ENCODE data around the gene CD8A.
A peak's percentile ranks its signal among the peaks of the same experiment; 100 is the strongest.

CD8A gene

GRCh38 chr2:86818114-86818801 lies 27.5 kb upstream of the CD8A start:
- no CpG with 5 or more reads among the region's 4 CpGs for WGBS (ENCODE audit: extremely low coverage, insufficient coverage, insufficient read length)

GRCh38 chr2:86815611-86816010 lies 24.9 kb upstream of the CD8A start:
- H3K4me2 ChIP-seq (ENCODE audit: low read length): no peak overlapping the region
- no peak overlapping the region for H2BK12ac ChIP-seq (ENCODE audit: low read length)
- no CpG with 5 or more reads among the region's 1 CpG for WGBS (ENCODE audit: extremely low coverage, insufficient coverage, insufficient read length)
- H3K4ac ChIP-seq (ENCODE audit: low read depth, low read length): no peak overlapping the region
- no peak overlapping the region for H3K14ac ChIP-seq (ENCODE audit: low read length)
- H3K27me3 ChIP-seq (ENCODE audit: insufficient read depth, low read length): no peaks in the 10 kb centered on the region
- no peak overlapping the region for H2BK120ac ChIP-seq (ENCODE audit: insufficient read depth, low read length, poor library complexity)
- H2AK5ac ChIP-seq (ENCODE audit: low read length): no peak overlapping the region
- DNase-seq: no peak
- H3K9me3 ChIP-seq (ENCODE audit: insufficient read depth, low read depth, low read length): no peaks in the 10 kb centered on the region
- no peak overlapping the region for H3K9ac ChIP-seq (ENCODE audit: low read length)
- no peaks in the 10 kb centered on the region for H3K79me1 ChIP-seq (ENCODE audit: low read length)
- no peaks in the 10 kb centered on the region for H3K79me2 ChIP-seq (ENCODE audit: control insufficient read depth, insufficient read depth, low read length, poor library complexity)
- H3K27ac ChIP-seq (ENCODE audit: low read depth, low read length): no peak overlapping the region
- no peak overlapping the region for H3K18ac ChIP-seq (ENCODE audit: low read length)
- no peaks in the 10 kb centered on the region for H3K36me3 ChIP-seq (ENCODE audit: control insufficient read depth in 1 of 2, insufficient read depth in 2 of 2, low read length in 2 of 2)
- H4K91ac ChIP-seq (ENCODE audit: low read depth, low read length): no peak overlapping the region
- H2AFZ ChIP-seq (ENCODE audit: insufficient read depth, low read length, poor library complexity): no peak overlapping the region
- H3K4me1 ChIP-seq (ENCODE audit: control insufficient read depth in 1 of 2, insufficient read depth in 2 of 2, low read length in 2 of 2): no peaks in the 10 kb centered on the region
- H3K23ac ChIP-seq (ENCODE audit: low read length): no peak overlapping the region
- no peak overlapping the region for H3K4me3 ChIP-seq (ENCODE audit: low read depth, low read length)
- no peak overlapping the region for H4K8ac ChIP-seq (ENCODE audit: low read depth, low read length)
- no peak overlapping the region for H4K12ac ChIP-seq (ENCODE audit: low read depth, low read length)
- H2BK5ac ChIP-seq (ENCODE audit: low read depth, low read length, poor library complexity): no peak overlapping the region

More at GRCh38 chr2:86818114-86818801, 27.5 kb upstream of the CD8A start:
- Histone ChIP-seq H4K12ac (ENCODE audit: low read depth, low read length) (no peak overlapping the region), H3K23ac (ENCODE audit: low read length) (no peak overlapping the region), H3K4me2 (ENCODE audit: low read length) (no peak overlapping the region), H3K36me3 (ENCODE audit: control insufficient read depth in 1 of 2, insufficient read depth in 2 of 2, low read length in 2 of 2) (no peaks in the 10 kb centered on the region), H2AFZ (ENCODE audit: insufficient read depth, low read length, poor library complexity) (no peak overlapping the region), H3K18ac (ENCODE audit: low read length) (no peak overlapping the region), H2BK5ac (ENCODE audit: low read depth, low read length, poor library complexity) (no peak overlapping the region), H3K79me2 (ENCODE audit: control insufficient read depth, insufficient read depth, low read length, poor library complexity) (no peaks in the 10 kb centered on the region), H2AK5ac (ENCODE audit: low read length) (no peak overlapping the region), H3K4ac (ENCODE audit: low read depth, low read length) (no peak overlapping the region), H3K4me3 (ENCODE audit: low read depth, low read length) (no peak overlapping the region), H3K27ac (ENCODE audit: low read depth, low read length) (no peak overlapping the region), H4K8ac (ENCODE audit: low read depth, low read length) (no peak overlapping the region), H4K91ac (ENCODE audit: low read depth, low read length) (no peak overlapping the region), H3K4me1 (ENCODE audit: control insufficient read depth in 1 of 2, insufficient read depth in 2 of 2, low read length in 2 of 2) (no peaks in the 10 kb centered on the region), H2BK12ac (ENCODE audit: low read length) (no peak overlapping the region), H3K9ac (ENCODE audit: low read length) (no peak overlapping the region), H3K27me3 (ENCODE audit: insufficient read depth, low read length) (no peaks in the 10 kb centered on the region), H3K79me1 (ENCODE audit: low read length) (no peaks in the 10 kb centered on the region), H3K9me3 (ENCODE audit: insufficient read depth, low read depth, low read length) (no peaks in the 10 kb centered on the region), H3K14ac (ENCODE audit: low read length) (no peak overlapping the region), H2BK120ac (ENCODE audit: insufficient read depth, low read length, poor library complexity) (no peak overlapping the region)
- DNase-seq: no peak

GRCh38 chr2:86809481-86810121 lies 18.9 kb upstream of the CD8A start:
- no peaks in the 10 kb centered on the region for H3K79me1 ChIP-seq (ENCODE audit: low read length)
- H4K12ac ChIP-seq (ENCODE audit: low read depth, low read length): no peak overlapping the region
- H2BK120ac ChIP-seq (ENCODE audit: insufficient read depth, low read length, poor library complexity): no peak overlapping the region
- no peak overlapping the region for H3K27ac ChIP-seq (ENCODE audit: low read depth, low read length)
- H3K4ac ChIP-seq (ENCODE audit: low read depth, low read length): no peak overlapping the region
- H3K14ac ChIP-seq (ENCODE audit: low read length): no peak overlapping the region
- H3K9me3 ChIP-seq (ENCODE audit: insufficient read depth, low read depth, low read length): no peaks in the 10 kb centered on the region
- H3K4me1 ChIP-seq (ENCODE audit: control insufficient read depth in 1 of 2, insufficient read depth in 2 of 2, low read length in 2 of 2): peaks cover 5 to 6% of the 10 kb centered on the region in 2 experiments
- H3K4me2 ChIP-seq (ENCODE audit: low read length): no peak overlapping the region
- no peaks in the 10 kb centered on the region for H3K36me3 ChIP-seq (ENCODE audit: control insufficient read depth in 1 of 2, insufficient read depth in 2 of 2, low read length in 2 of 2)
- no peak overlapping the region for H4K8ac ChIP-seq (ENCODE audit: low read depth, low read length)
- no peak overlapping the region for H3K9ac ChIP-seq (ENCODE audit: low read length)
- no peaks in the 10 kb centered on the region for H3K27me3 ChIP-seq (ENCODE audit: insufficient read depth, low read length)
- H3K23ac ChIP-seq (ENCODE audit: low read length): no peak overlapping the region
- no CpG with 5 or more reads among the region's 43 CpGs for WGBS (ENCODE audit: extremely low coverage, insufficient coverage, insufficient read length)
- no peak overlapping the region for H2BK5ac ChIP-seq (ENCODE audit: low read depth, low read length, poor library complexity)
- no peak overlapping the region for H2AK5ac ChIP-seq (ENCODE audit: low read length)
- no peak overlapping the region for H4K91ac ChIP-seq (ENCODE audit: low read depth, low read length)
- DNase-seq: no peak
- no peak overlapping the region for H3K4me3 ChIP-seq (ENCODE audit: low read depth, low read length)
- H2AFZ ChIP-seq (ENCODE audit: insufficient read depth, low read length, poor library complexity): no peak overlapping the region
- H3K18ac ChIP-seq (ENCODE audit: low read length): no peak overlapping the region
- no peaks in the 10 kb centered on the region for H3K79me2 ChIP-seq (ENCODE audit: control insufficient read depth, insufficient read depth, low read length, poor library complexity)
- H2BK12ac ChIP-seq (ENCODE audit: low read length): no peak overlapping the region

- Histone ChIP-seq H2BK120ac (ENCODE audit: insufficient read depth, low read length, poor library complexity) (no peak overlapping the region), H3K4me2 (ENCODE audit: low read length) (peak overlapping the region; percentile 72), H3K79me1 (ENCODE audit: low read length) (no peaks in the 10 kb centered on the region), H3K27me3 (ENCODE audit: insufficient read depth, low read length) (no peaks in the 10 kb centered on the region), H4K12ac (ENCODE audit: low read depth, low read length) (no peak overlapping the region), H2BK5ac (ENCODE audit: low read depth, low read length, poor library complexity) (no peak overlapping the region), H2AK5ac (ENCODE audit: low read length) (no peak overlapping the region), H3K18ac (ENCODE audit: low read length) (no peak overlapping the region), H3K4ac (ENCODE audit: low read depth, low read length) (no peak overlapping the region), H4K8ac (ENCODE audit: low read depth, low read length) (no peak overlapping the region), H2BK12ac (ENCODE audit: low read length) (no peak overlapping the region), H2AFZ (ENCODE audit: insufficient read depth, low read length, poor library complexity) (peak overlapping the region; percentile 61), H3K14ac (ENCODE audit: low read length) (no peak overlapping the region), H3K9me3 (ENCODE audit: insufficient read depth, low read depth, low read length) (no peaks in the 10 kb centered on the region), H4K91ac (ENCODE audit: low read depth, low read length) (no peak overlapping the region), H3K4me3 (ENCODE audit: low read depth, low read length) (peak overlapping the region; percentile 68), H3K36me3 (ENCODE audit: control insufficient read depth in 1 of 2, insufficient read depth in 2 of 2, low read length in 2 of 2) (no peaks in the 10 kb centered on the region), H3K79me2 (ENCODE audit: control insufficient read depth, insufficient read depth, low read length, poor library complexity) (no peaks in the 10 kb centered on the region), H3K9ac (ENCODE audit: low read length) (no peak overlapping the region), H3K23ac (ENCODE audit: low read length) (no peak overlapping the region), H3K27ac (ENCODE audit: low read depth, low read length) (no peak overlapping the region), H3K4me1 (ENCODE audit: control insufficient read depth in 1 of 2, insufficient read depth in 2 of 2, low read length in 2 of 2) (peaks cover 5 to 6% of the 10 kb centered on the region in 2 experiments)
- WGBS (ENCODE audit: extremely low coverage, insufficient coverage, insufficient read length): no CpG with 5 or more reads among the region's 36 CpGs
- DNase-seq: peak; percentile 96 to 99
These were observed 17.8 kb upstream of the CD8A start for GRCh38 chr2:86808315-86809161.
